ENCODE data around the gene WNT11.

The WNT11 gene

DNA sequence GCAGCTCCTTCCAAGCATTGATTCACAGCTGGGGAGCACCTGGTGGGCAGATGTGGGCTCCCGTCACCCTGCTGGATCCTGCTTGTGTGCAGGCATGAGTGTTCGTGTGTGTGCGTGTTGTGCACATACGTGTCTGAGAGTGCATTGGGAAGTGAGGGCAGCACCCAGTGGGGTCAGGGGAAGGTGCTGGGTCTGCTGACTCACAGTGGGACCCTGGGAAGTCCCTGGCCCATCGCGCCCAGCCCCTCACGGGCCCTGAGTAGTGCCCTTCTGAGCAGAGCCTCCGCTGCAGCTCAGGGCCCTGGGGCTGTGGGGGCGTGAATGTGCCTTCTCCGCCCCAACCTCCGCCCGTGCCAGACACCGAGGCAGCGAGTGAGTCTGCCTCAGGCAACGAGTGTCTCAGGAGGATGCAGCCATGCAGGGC, 36.8 kb downstream of the WNT11 start:
- no peak for DNase-seq

DNA sequence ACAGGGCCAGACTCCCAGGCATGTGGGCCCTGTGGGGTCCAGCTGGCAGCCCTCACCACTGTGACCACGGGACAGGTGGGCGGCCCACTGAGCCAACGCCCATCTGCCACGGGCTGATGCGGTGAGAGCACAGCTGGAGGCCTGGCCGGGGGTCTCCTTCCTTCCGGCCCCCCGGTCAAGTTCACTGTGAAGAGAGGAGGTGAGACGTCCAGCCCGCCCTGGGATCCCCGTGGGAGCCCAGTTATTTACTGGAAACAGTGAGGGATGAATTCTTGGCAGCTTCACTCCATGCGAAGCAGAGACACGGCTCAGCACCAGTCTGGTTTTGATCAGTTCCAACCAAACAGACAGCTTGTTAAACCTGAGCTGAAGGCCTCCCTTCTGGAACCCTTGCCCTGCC, 38.7 kb downstream of the WNT11 start:
- no peak for DNase-seq

GRCh38 chr11:76166314-76166713, 40.0 kb downstream of the WNT11 start:
- no peak for DNase-seq

GRCh38 chr11:76164861-76165751, 41.2 kb downstream of the WNT11 start:
- DNase-seq: no peak

- DNase-seq: no peak
Measured at GRCh38 chr11:76164081-76164480, 42.2 kb downstream of the WNT11 start.

DNA sequence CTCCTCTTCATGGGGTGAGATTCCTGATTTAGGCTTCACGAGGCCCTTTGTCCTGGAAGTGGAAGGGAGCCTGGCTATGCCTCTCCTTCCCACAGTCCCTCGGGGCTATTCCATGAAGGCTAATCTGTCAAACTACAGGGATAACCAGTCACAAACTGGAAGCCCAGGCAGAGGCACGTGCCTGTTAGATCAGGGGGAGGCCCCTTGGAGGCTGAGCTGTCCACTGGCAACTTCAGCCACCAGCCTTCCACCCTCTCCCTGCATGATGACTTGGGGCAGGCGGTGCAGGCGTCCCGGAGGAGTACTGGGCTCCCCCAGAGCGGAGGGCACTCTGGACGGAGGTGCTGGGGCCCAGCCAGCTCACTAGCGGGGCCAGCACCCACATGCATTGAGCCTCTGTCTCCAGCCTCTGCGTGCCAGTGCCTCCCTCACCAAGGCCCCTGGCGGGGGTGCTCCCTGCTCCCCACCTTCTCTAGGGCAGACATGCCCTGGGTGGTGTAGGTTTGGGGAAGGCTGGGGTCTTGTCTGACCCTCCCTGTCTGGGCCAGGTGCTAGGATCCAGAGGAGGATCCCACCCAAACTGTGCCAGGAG, 42.9 kb downstream of the WNT11 start:
- no peak for DNase-seq

- DNase-seq: no peak
Measured at GRCh38 chr11:76162336-76163288, 43.7 kb downstream of the WNT11 start.

DNA sequence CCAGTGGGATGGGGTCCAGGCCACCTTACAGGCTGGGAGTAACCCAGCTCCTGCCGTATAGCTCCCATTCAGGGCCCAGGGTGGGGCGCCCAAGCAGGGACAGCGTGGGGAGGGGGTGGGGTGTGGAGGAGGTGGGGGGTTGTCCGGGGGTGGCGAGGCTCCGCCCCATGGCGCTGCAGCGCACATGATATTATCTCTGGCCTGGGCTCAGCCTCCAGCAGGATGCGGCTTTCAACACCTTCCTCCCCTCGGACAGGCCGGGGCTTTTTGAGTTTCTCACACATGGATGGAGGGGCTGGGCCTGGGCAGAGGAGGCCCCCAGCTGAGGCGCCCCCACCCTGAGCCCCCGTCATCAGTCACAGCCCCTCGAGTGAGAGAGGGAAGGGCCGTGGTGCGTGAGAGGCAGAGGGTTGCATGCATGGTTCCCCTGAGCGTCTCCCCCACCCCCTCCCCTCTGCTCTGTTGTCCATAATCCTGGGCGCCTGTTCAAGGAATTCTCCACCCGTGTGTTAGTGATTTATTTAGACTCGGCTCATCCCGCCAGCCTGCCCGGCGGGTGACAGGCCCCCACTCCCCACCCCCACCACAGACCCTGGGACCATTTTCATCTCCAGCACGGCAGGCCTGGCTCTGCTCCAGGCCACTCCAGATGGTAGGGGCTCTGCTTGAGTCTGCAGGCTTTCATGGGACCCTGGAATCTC, 44.9 kb downstream of the WNT11 start:
- no peak for DNase-seq

- DNase-seq: no peak
Measured at GRCh38 chr11:76160856-76161255, 45.4 kb downstream of the WNT11 start.

DNA sequence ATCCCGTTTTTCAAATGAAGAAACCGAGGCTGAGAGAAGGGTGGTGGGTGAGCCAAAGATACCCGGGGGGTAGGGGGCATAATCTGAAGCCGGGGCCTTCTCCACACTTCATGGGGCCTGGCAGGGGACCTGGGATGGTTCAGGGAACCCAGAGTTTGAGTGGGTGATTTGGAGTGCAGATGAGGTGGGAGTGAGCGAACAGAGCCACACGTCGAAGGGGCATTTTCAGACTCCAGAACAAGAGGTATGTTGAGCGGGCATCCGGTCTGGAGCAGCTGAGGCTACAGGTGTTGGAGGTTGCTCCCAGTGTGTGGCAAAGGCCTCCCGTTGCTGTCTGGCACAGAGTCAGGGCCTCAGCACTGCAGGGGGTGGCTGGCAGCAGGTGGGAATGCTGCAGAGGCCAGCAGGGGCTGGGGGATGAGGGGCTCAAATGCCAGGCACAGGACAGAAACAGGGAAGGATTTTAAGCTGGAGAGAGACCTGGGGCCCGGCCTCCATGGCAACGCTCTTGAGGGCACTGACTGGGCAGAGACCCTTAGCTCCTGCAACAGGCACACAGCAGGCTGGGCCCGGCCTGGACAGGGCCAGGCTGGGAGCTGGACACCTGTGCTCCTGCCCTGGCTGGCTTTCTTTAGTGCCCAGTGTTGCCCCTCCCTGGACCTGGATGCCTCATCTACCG, 46.2 kb downstream of the WNT11 start:
- DNase-seq: no peak

DNA sequence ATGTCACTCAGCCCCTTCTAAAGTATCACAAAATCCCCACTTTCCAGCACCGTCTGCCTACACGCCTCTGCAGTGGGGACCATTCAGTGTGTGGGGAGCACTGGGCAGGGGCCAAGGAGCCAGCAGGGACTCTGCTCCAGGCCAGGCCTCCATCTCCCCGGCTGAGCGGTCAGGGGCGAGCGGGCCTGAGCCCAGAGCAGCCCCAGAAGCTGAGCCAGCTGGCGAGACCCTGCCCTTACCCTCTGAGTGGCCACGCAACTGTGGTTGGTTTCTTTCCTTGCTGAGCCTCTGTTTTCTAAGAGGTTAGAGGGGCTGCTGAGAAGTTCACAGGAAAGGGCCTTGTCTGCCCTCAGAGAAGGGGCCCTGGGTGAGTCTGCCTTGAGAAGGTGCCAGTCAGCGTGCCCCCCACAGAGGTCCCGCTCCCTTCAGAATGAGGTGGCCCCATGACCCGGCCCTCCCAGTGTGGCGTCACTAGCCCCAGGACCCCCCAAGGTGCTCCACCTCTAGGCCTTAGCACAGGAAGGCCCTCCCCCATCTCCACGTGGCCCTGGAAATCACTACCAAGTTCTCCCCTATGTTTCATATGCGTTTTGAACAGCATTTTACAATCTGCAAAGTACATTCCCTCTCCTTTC, 46.9 kb downstream of the WNT11 start:
- no peak for DNase-seq

- no peak for DNase-seq
Measured at GRCh38 chr11:76158394-76159302, 47.7 kb downstream of the WNT11 start.

- no peak for DNase-seq
Measured at GRCh38 chr11:76157891-76158290, 48.4 kb downstream of the WNT11 start.

- no peak for DNase-seq
Measured at GRCh38 chr11:76156971-76157427, 49.3 kb downstream of the WNT11 start.

GRCh38 chr11:76155500-76156227, 50.6 kb downstream of the WNT11 start:
- no peak for DNase-seq

GRCh38 chr11:76153571-76153923, 52.8 kb downstream of the WNT11 start:
- DNase-seq: no peak

GRCh38 chr11:76152741-76153570, 53.3 kb downstream of the WNT11 start:
- DNase-seq: no peak

DNA sequence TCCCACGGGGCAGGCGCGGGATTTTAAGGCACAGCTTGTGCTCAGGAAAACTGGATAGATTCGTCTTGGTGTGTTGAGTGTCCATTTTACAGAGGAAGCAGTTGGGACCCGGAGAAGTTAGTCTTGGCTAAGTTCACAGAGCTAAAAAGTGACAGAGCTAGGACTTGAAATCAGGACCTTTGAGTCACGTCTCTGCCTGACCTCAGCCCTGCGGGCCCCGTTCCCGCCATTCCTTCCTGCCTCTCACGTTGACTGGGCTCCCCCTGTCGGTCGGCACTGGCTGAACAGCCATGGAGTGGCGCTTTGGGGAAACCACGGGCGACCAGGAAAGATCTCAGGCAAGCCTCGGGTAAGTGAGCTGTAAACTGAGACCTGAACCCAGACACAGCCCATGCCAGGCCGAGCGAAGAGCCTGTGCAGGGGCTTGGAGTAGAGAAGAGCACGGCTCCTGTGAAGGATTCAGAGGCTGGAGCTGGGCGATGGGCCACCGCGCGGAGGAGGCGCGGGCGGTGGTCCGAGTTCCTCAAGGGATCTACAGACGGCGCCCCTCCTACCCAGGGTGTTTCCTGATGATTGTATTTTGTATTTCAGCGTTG, 54.1 kb downstream of the WNT11 start:
- peak; percentile 84 for DNase-seq

Data from stimulated activated CD4-positive, alpha-beta T cell treated with anti-CD3 and anti-CD28 coated beads, Interleukin-4, amount 100 ng/mL, for 1 hour (primary cell).